Right forelimb (tissue), 1 donor: ENCODE results near the gene PHF11.

Experiments used
- DNase-seq: peaks from one replicate; pipeline ENCODE4 v3.0.0-alpha.2; 2018

Gene PHF11

DNA sequence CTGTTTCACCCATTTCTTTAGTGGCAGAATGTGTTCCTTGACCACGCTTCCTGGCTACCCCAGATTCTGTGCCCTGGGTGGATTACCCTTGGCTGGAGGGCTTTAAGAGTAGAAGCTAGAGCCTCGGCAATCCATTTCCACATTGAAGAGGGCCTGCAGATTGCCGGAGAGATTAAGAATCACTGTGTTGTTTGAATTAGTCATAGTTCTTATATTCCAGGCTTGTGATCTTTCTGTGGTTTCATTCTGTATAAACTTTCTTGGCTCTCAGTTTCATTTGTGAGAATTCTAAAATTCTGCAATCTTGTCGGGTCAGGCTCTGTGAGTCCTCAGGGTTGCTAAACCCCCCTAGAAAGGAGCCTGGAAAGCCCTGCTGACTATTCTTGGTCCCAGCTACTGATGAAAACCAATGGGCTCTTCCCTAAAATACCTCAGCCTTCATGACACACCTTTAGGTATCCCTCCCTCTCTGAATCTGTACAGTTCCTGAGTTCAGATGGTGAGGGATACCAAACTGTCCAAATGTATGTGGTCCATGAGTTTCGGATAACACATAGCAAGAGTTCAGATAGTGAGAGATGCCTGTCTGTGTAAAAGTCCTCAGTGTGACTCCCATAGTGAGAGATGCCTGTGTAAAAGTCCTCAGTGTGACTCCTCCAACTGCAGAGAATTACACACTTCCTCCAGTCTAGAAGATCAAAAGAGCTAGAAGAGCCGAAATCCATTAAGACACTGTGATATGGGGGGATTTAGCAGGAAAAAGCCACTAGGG, 4.3 kb downstream of the PHF11 start:
- DNase-seq: no peak

DNA sequence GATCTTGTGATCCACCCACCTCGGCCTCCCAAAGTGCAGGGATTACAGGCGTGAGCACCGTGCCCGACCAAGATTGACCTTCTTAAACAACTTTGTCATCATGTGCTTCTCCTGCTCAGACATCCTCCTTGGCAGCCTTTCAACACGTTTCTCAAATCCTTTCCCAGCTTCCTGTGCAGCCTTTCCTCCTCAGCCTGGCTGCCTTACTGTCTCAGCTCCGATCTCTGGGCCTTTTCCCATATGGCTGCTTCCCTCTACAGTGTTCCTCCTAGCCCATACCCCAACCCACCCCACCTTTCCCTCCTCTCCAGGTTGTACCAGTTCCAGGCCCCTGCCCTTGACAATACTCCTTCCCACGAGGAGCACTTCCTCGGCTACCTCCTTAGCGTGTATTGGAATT, 7.2 kb downstream of the PHF11 start:
- DNase-seq: no peak

DNA sequence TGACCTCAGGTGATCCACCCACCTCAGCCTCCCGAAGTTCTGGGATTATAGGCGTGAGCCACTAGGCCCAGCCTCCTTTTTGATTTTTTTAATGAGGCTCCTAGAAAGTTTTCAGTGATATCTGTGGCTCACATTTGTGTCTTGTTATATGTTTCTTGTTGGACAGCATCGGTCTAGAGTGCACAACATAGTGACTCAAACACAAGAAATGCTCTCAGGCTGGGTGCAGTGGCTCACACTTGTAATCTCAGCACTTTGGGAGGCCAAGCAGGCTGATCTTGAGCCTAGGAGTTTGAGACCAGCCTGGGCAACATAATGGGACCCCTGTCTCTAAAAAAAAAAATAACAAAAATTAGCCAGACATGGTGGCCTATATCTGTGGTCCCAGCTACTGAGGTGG, 8.2 kb downstream of the PHF11 start:
- DNase-seq: no peak

DNA sequence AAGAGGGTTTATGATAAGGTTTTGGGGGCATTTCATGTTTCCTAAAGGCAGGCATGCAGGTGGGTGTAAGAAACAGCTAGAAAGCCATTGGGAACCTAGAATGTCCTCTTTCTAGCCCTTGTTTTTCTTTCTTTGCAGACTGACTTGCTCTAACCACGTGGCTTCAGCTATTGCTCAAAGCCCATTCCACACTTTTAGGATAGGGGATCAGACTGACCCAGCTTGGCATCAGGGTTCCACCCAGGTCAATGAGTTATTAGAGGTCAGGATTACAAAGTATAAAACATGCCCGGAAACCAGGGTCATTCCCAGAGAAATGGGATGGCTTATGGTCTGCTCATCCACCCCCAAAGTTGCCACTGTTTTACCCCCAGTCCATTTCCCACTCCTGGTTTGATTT, 16.8 kb downstream of the PHF11 start:
- no peak for DNase-seq

DNA sequence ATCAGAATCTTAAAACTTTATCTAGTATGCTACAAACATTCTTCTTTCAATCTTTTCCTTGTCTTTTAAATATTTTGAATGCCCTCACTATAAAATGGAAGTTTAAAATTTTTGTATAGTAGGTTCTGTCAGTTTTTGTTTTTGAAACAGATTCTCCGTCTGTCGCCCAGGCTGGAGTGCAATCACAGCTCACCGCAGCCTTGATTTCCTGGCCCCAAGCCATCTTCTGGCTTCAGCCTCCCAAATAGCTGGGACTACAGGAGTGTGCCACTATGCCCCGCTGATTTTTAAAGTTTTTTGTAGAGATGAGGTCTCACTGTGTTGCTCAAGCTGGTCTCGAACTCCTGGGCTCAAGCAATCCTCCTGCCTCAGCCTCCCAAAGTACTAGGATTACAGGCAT, 20.7 kb downstream of the PHF11 start:
- DNase-seq: no peak

DNA sequence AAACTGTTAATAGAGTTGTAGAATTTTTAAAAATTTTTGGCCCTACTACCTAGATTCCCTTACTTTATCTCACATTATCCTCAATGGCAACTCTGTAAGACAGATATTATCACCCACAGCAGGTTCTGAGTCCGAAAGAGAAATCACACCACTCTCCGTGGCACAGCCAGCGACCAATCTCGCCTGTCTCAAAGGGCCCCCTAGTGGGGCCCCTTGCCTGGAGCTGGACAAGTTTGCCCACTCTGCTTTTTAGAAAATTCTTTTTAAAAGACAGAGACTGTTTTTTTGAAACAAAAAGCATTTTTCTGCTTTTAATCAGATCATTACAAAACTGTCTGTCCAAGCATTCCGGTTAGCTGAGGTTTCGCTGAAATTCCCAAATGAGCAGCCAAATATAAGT, 21.7 kb downstream of the PHF11 start:
- DNase-seq: no peak

DNA sequence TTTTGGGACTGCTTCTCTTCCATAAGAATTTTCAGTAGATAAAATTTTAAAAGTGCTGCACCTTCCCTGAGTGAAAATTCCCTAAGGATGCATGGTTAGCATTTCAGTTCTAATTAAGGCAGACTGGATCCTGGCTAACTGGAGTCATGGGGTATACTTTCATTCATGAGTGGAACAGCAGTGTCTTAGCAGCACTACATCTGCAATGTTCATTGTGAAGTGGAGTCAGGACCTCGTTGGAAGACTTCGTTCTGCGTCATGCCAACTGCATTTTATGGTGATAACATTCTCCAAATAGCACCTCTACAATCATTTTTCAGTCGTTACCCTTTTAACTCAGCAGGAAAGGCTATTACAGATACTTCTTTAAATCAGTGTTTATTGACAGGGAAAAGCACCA, 25.5 kb downstream of the PHF11 start:
- DNase-seq: no peak

DNA sequence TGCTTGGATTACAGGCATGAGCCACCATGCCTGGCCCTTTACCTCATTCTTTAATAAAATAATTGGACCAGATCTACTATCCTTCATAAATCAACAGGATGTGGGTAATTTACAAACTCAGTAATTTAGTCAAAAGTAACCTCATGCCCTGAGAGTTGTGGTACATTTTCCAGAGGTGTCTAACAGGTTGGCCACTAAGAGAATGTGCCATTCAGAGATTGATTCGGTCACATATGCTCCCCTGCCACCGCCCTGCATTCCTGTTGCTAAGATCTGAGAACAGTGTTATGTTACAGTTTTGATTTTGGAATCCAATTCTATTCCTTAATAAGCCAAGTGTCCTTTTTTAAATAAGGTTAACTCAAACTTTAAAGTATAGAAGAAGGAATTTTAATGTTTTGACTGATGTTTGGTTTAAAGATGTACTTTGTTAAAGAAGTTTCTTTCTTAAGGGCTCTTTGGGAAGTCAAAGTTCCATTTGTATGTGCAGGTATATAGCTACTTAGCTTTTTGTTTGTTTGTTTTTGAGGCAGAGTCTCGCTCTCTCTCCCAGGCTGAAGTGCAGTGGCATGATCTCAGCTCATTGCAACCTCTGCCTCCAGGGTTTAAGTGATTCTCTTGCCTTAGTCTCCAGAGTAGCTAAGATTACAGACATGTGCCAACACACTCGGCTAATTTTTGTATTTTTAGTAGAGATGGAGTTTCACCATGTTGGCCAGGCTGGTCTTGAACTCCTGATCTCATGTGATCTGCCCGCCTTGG, 29.2 kb downstream of the PHF11 start:
- no peak for DNase-seq

DNA sequence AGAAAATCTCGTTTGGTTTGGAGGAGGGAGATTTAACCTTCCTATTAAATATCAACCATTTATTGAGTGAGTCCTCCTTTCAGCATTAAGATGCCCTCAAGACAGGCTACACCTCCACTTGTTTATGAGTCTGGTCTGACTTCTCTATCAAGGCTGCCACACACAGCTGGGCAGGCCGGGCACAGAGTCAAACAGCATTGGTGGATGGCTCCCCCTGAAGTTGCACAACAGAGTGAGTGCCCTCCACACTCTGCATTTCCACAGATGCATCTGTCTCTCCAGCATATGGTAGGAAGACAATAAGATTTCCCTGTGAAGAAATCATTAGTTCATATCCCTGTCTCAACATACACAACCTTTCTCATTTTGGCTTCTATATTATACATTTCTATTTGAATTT, 31.4 kb downstream of the PHF11 start:
- DNase-seq: no peak

DNA sequence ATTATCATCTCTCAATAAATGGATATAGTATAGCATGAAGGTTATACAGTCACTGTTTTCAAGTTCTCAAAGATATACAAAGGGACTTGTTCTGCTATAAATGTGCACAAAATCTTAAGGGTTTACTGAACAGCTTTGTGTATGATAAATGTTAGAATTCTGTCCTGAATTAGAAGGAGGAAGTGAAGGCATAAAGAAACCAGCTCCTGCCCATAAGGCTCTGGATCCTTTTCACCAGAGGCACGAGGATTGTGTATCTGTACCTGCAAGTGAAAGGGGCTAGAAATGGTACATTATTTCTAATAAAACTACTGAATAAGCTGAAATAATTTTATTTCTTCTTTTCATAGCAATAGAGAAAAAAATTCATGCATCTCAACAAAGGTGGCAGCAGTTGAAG, 32.4 kb downstream of the PHF11 start:
- DNase-seq: no peak

DNA sequence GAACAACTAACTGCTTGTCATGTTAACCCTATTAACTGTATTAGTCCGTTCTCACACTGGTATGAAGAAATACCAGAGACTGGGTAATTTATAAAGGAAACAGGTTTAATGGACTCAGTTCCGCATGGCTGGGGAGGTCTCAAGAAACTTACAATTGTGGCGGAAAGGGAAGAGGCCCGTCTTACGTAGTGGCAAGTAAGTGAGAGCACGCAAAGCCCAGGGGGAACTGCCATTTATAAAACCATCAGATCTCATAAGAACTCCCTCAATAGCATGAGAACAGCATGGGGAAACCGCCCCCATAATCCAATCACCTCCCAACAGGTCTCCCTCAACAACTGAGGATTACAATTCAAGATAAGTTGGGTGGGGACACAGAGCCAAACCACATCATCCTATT, 34.7 kb downstream of the PHF11 start:
- DNase-seq: no peak

DNA sequence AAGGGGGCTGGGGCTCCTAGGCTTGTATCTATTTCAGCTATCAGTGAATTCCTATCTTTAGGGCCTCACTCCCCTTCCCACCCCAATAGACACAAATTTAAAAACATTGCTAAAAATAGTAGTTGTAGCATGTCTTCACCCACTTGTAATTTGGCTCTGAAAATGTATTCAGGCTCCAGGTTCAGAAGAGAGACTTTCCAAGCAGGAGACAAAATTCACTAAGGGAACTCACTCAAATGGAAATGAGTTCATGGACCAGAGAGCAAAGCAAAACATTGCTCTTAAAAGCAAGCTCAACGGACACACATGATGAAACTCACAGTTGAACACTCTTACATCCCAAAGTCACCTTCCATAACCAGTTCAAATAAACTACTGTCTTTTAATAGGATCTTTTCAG, 36.8 kb downstream of the PHF11 start:
- DNase-seq: no peak

DNA sequence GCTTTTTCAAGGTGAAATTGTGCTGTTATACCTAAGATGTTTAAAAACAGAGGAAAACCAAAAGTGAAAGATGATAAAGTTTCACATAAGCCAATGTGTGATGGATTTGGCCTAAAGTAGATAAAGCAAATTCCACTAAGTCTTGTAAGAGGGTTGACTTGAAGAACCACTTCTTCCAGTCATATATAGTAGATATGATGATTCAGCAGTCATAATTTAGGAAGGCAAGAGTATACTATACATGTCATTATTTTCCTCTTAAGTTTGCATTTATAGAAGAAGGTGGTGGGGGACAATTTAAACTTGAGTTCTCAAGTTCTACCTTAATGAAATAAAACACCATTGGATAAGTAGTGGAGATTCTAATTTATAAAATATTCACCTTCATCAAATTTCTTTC, 37.3 kb downstream of the PHF11 start:
- no peak for DNase-seq

DNA sequence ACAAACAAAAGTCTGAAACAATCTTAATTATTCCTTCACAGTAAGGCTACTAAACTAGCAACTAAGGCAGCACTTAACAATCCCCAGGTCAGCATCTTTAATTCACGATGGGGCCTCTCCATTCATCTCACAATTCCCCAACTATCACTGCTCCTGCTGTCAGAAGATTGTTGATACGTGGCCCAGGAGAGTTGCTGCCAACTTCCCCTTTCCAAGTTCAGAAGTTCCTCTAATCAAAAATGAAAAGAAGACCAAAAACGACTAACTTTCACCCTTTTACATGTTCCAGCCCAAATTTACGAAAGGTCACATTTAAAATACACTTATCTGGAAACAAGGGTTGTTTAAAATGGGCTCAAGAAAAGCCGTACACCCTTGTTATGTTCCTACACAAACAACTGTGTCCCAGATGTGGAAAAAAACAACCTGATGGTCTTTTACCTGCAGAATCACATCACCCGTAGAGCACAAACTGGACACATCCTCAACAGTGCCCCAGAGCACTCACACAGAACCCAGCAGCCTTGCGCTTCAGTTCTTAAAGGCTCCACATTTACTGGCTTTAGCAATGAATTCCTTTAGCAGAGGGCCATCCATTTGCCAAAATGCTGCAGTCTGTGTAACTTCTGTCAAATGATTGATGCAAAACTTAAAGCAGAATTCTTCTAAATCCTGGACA, 38.0 kb downstream of the PHF11 start:
- no peak for DNase-seq

DNA sequence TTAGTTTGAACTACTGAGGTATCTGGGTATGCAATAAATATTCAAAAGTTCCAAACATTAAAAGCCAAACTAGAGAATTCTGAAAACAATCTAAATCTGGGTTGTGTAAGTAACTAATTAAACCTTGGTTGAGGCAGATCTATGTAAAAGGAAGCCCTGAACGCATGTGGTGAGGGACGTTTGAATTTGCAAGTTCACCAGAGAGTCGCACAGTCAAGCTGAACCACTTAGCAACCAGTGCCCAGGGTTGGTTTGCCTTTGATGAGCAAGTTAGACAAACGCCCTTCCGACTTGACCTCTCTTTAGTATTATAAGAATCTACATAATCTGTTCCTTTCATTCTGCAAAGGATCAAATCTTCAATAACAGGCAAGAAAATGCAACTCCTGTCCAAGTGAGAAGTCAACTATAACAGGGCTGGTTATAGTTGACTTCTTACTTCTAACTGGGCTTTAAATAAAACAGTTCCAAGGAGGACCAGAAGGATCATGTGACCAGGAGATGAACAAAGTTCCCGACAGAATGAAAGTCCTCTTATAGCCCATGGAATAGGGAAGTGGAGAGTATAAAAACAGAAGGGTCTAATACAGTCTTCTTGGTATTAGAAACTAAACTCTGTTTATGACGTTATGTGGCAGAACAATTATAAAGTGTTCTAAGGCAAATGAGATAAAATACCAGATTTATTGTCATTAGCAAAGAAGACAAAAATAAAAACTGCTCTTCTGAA, 40.6 kb downstream of the PHF11 start:
- no peak for DNase-seq

DNA sequence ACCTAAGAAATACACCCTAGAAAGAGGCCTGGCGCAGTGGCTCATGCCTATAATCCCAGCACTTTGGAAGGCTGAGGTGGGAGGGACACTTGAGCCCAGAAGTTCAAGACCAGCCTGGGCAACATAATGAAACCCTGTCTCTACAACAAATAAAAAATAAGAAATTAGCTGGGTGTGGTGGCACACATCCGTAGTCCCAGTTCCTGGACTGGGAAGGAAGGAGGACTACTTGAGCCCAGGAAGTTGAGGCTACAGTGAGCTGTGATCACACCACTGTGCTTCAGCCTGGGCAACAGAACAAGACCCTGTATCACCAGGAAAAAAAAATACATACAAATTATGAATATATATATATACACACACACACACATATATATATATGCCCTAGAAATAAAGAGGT, 42.7 kb downstream of the PHF11 start:
- no peak for DNase-seq

DNA sequence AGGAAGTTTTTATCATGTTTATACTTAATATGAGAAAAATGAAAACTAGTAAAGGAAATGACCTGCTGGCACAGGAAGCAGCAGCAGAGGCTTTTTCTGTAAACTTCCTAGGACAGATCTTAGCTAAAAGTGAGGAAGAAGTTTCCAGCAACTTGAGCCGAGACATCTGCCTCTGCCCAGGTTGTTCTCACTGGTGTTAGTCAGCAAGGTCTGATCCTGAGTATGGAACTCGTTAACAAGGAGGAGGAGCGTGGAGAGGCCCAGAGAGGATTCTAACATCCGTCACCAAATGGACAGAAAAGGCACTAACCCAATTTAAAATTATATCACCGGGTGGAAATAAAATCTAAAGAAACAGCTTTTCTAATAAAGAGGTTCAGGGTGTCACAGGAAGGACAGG, 43.6 kb downstream of the PHF11 start:
- no peak for DNase-seq

DNA sequence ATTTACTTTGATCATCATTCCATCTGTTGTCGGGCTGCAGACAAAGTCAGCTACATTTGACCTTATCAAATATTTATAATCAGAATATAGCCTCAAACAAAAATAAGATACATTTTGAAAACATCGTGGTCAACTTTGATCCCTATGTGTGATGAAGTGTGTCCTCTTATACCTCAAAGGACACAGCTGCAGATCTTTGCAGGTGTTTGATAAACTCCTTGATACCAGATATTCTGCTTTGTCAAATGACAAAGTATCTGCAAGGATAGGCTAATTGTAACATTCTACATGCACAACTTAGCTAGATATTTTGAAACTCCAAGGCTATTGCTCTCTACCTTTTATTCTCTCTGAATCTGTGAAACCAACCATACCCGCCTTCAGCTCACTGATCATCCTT, 44.0 kb downstream of the PHF11 start:
- no peak for DNase-seq

DNA sequence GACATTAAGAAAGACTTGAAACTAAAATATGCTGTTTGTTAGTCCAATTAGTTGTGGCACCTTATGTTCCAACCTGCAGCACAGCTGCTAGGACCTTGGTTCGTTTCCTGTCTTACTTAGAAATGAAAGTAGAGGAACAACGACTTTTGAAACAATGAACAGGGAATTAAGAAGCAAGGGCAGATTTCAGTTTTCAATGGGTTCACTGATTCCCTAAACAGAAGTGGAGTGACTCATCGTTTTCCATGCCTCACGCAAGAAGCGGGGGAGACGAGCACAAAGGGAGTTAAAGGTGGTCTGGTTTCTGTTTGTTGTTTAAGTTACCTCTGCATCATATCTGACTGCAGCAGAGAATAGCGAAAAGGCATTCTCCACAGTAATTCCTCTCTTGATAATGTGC, 44.8 kb downstream of the PHF11 start:
- no peak for DNase-seq

DNA sequence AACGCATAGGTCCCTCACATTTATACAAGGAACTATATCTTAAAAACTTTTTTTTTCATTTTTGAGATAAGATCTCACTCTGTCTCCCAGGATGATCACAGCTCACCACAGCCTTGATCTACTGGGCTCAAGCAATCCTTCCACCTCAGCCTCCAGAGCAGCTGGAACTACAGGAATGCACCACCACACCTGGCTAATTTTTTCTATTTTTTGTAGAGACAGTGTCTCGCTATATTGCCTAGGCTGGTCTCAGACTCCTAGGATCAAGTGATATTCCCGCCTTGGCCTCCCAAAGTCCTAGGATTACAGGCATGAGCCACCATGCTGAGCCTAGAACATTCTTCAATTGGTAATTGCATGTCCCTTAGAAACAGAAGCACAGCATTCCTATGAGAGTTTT, 47.9 kb downstream of the PHF11 start:
- DNase-seq: no peak

DNA sequence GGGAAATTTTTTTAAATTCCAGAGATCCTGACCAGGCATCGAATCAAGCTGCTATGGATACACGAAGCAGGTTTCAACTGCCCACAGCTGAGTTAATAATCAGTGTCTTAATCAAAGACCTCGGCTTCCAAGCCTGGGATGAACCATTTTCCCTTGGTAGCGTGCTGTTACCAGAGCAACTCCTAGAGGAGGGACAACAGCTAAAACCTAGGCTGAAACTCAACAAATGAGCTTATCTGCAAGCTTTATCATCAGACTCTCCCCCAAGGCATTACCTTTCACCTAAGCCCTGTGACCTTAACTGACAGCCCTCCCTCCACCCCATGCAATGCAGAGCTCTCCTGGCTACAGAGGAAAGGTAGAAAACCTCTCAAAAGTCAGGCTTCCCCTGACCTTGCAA, 49.9 kb downstream of the PHF11 start:
- DNase-seq: no peak

DNA sequence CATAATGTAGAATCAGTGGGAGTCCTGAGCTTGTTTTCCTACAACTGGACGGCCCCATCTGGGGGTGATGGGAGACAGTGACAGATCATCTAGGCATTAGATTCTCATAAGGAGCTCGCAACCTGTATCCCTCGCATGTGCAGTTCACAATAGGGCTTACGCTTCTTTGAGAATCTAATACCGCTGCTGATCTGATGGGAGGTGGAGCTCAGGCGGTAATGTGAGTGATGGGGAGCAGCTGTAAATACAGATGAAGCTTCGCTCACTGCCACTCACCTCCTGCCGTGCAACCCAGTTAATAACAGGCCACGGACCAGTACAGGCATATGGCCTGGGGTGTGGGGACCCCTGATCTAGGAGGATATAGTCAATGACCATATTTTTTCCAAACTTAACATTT, 50.8 kb downstream of the PHF11 start:
- no peak for DNase-seq

DNA sequence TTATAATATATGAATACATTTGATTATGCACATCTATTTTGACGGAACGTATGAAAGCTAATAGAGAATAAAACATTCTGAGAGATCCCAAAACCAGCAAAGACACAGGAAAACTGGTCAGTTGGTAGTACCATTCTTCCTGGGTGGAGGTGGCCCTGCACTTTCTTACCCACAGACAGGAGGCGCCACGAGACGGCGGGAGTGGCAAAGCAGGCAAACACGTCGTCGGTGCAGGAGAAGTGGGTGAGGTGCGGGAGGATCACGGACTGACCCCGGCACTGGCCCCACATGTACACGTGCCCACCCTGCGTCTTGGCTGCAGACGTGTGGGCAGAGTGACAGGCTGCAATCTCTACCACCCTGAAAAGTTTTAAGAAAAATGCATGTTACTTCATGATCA, 53.5 kb downstream of the PHF11 start:
- no peak for DNase-seq
